Measurements from ENCODE around the gene XRCC4. TPM values are rescaled to one million over a fixed set of nuclear protein-coding genes. Genes with fewer than 3 reads are reported as not detected.

The XRCC4 gene
- total and polyA plus RNA-seq, 2 of the 13 experiments (the other 11 are each of a cell fraction or from before 2014, with no cell fraction given): 2.8 to 12.6 TPM

DNA sequence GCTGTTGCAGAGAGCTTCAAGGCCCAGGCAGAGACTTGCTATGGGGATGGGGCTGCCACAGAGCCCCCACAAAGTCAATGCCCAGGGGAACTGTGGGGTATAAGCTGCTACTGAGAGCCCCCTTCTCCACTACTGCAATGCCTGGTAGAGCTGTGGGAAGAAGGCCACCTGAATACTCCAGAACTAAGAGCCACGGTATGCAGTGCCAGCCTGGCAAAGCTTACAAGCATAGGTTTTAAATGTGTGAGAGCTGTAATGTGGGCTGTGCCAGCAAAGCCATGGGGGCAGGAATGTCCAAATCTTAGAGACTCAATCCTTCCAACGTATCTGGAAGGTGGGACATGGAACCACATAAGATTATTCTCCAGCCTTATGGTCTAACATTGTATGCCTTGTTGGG is 49.2 kb downstream of the XRCC4 start:
- Histone ChIP-seq H3K79me2 (ENCODE audit: insufficient read depth, low read length) (no peaks in the 10 kb centered on the region), H3K27me3 (ENCODE audit: control insufficient read depth in 1 of 2, insufficient read depth in 2 of 2, low read length in 2 of 2) (no peaks in the 10 kb centered on the region), H3K27ac (ENCODE audit: extremely low read length, insufficient read depth, low read length) (no peak overlapping the region), H3K4me3 (replicated peaks in 1 of 3; ENCODE audit: insufficient read depth in 1 of 3, low read depth in 2 of 3, low read length in 3 of 3) (no peak overlapping the region), H4K20me1 (ENCODE audit: insufficient read depth, low read length) (peaks cover 4% of the 10 kb centered on the region; the same call in 1 of the 2 replicates), H3K36me3 (replicated peaks in 1 of 2; ENCODE audit: control insufficient read depth in 1 of 2, insufficient read depth in 2 of 2, low read length in 2 of 2) (no peaks in the 10 kb centered on the region), H3K9me3 (ENCODE audit: low read length) (peaks cover 9% of the 10 kb centered on the region), H3K4me1 (ENCODE audit: insufficient read depth, low read length) (peaks cover 22% of the 10 kb centered on the region), H3K9ac (ENCODE audit: insufficient read depth, low read depth, low read length) (no peak overlapping the region), H2AFZ (ENCODE audit: low read length) (no peak overlapping the region), H3K4me2 (ENCODE audit: low read depth, low read length) (no peak overlapping the region)
- POLR2A ChIA-PET: no interaction called here
- no TSS peak for BruUV-seq (replicated peaks)
- CTCF ChIA-PET (ENCODE audit: low intra/inter-chr PET ratio, low total read pairs): no interaction called here
- in situ Hi-C loops (cut with HindIII; ENCODE audit: extremely low pct_ligation_motif_present, low pct_unique_long_range_greater_than_20kb): no loop called here
- no peak for DNase-seq (ENCODE audit: low spot score)
- WGBS (ENCODE audit: low lambda C conversion rate): 85% methylated on average over 2 of the region's 2 CpGs
- intact Hi-C loops (cut with micrococcal nuclease; ENCODE audit: unreplicated experiment): no loop called here
- FAIRE-seq: no peak
- no peak for TF ChIP-seq POGZ (CRISPR knock-in tag; IDR thresholded peaks at IDR 0.05)
- TF ChIP-seq KMT2A (CRISPR knock-in tag; IDR thresholded peaks at IDR 0.05): no peak
- TF ChIP-seq IKZF1 (IDR thresholded peaks at IDR 0.05): no peak
- no peak for TF ChIP-seq KLF13 (CRISPR knock-in tag; IDR thresholded peaks at IDR 0.05)
- no peak for TF ChIP-seq ZNF354B (CRISPR knock-in tag; IDR thresholded peaks at IDR 0.05)
- no peak for TF ChIP-seq FOXK1 (CRISPR knock-in tag; IDR thresholded peaks at IDR 0.05; ENCODE audit: borderline replicate concordance, low read depth)
- ATAC-seq: no peak

- BruUV-seq (replicated peaks): no TSS peak
- Histone ChIP-seq H3K79me2 (ENCODE audit: insufficient read depth, low read length) (no peaks in the 10 kb centered on the region), H3K27me3 (ENCODE audit: control insufficient read depth in 1 of 2, insufficient read depth in 2 of 2, low read length in 2 of 2) (no peaks in the 10 kb centered on the region), H3K9ac (ENCODE audit: insufficient read depth, low read depth, low read length) (no peak overlapping the region), H2AFZ (ENCODE audit: low read length) (no peak overlapping the region), H3K9me3 (ENCODE audit: low read length) (no peaks in the 10 kb centered on the region), H3K4me1 (ENCODE audit: insufficient read depth, low read length) (no peaks in the 10 kb centered on the region), H3K27ac (ENCODE audit: extremely low read length, insufficient read depth, low read length) (no peak overlapping the region), H3K4me3 (replicated peaks in 1 of 3; ENCODE audit: insufficient read depth in 1 of 3, low read depth in 2 of 3, low read length in 3 of 3) (no peak overlapping the region), H3K36me3 (replicated peaks in 1 of 2; ENCODE audit: control insufficient read depth in 1 of 2, insufficient read depth in 2 of 2, low read length in 2 of 2) (no peaks in the 10 kb centered on the region), H3K4me2 (ENCODE audit: low read depth, low read length) (no peak overlapping the region), H4K20me1 (ENCODE audit: insufficient read depth, low read length) (no peaks in the 10 kb centered on the region)
- no peak for FAIRE-seq
- no peak for DNase-seq (ENCODE audit: low spot score)
- no peak for ATAC-seq
- ChIA-PET POLR2A (no interaction called here), CTCF (ENCODE audit: low intra/inter-chr PET ratio, low total read pairs) (no interaction called here)
- WGBS (ENCODE audit: low lambda C conversion rate): 96% methylated on average over 15 of the region's 18 CpGs
- intact Hi-C loops (cut with micrococcal nuclease; ENCODE audit: unreplicated experiment): no loop called here
- in situ Hi-C loops (cut with HindIII; ENCODE audit: extremely low pct_ligation_motif_present, low pct_unique_long_range_greater_than_20kb): no loop called here
- no peak for TF ChIP-seq SP5 (CRISPR knock-in tag; IDR thresholded peaks at IDR 0.05; ENCODE audit: borderline replicate concordance, low read depth)
- TF ChIP-seq ZNF775 (CRISPR knock-in tag; IDR thresholded peaks at IDR 0.05; ENCODE audit: borderline replicate concordance): no peak
- no peak for TF ChIP-seq ATF5 (CRISPR knock-in tag; IDR thresholded peaks at IDR 0.05; ENCODE audit: low read depth)
- TF ChIP-seq HNF1A (IDR thresholded peaks at IDR 0.05; ENCODE audit: low read depth): no peak
- TF ChIP-seq HNF1A (CRISPR knock-in tag; IDR thresholded peaks at IDR 0.05; ENCODE audit: borderline replicate concordance): no peak
- TF ChIP-seq, protein P1, sequence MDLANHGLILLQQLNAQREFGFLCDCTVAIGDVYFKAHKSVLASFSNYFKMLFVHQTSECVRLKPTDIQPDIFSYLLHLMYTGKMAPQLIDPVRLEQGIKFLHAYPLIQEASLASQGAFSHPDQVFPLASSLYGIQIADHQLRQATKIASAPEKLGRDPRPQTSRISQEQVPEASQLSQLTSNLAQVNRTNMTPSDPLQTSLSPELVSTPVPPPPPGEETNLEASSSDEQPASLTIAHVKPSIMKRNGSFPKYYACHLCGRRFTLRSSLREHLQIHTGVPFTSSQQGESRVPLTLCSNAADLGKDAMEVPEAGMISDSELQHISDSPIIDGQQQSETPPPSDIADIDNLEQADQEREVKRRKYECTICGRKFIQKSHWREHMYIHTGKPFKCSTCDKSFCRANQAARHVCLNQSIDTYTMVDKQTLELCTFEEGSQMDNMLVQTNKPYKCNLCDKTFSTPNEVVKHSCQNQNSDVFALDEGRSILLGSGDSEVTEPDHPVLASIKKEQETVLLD (CRISPR knock-in tag; IDR thresholded peaks at IDR 0.05; ENCODE audit: low read depth): no peak
Observed at GRCh38 chr5:83133797-83134196, 56.5 kb downstream of the XRCC4 start.
